NT2/D1 (cell line): ENCODE results near the gene LAGE3.

Source experiments
- YY1 ChIP-seq: IDR thresholded peaks from 2 replicates; pipeline ENCODE4 v1.6.1; 2011; ENCODE audit not compliant: insufficient read length, insufficient read depth
- ZNF274 ChIP-seq: IDR thresholded peaks from 2 replicates; pipeline ENCODE4 v1.6.1; 2011; ENCODE audit warnings: mild to moderate bottlenecking, low read depth, low read length

DNA sequence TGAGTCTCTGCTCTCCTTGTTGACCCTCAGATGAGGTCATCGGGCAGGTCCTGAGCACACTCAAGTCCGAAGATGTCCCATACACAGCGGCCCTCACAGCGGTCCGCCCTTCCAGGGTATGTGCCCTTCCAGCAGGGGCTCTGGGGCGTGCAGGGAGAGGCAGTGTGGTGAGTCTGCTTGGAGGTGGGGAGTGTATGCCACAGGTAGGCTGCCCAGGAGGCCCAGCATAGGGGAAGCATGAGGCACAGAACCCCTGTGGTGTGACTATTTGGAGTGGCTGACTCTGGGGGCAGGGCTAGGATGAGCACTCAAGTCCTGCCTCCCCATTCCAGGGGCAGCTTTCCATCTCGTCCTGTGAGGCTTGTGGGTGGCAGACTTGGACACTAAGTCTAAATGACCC, 45.5 kb downstream of the LAGE3 start:
- TF ChIP-seq YY1 (no peak), ZNF274 (no peak)
